Right lobe of liver (tissue), 6 donors: Measurements from ENCODE around the gene RPTOR. TPM values are rescaled to one million over a fixed set of nuclear protein-coding genes. Genes with fewer than 3 reads are reported as not detected.

Experiments
- ATAC-seq, 4 donors: fragments of 200-7000 bp; cut with Tn5 transposase; one replicate each; pipeline ENCODE4 v1.9.1; 2020; ENCODE audit warnings: mild to moderate bottlenecking in 4 of 4, moderate library complexity in 4 of 4
- DNase-seq, 3 donors: peaks; one replicate each; pipeline ENCODE4 v3.0.0-alpha.2; 2020
- H3K27ac ChIP-seq, 3 donors: fragments of 200-600 bp; one replicate each; pipeline ENCODE4 v1.8.0; 2022
- H3K27me3 ChIP-seq, 2 donors: fragments of 200-600 bp; one replicate each; pipeline ENCODE4 v1.8.0; 2022
- H3K36me3 ChIP-seq, 4 donors: fragments of 200-600 bp; sonication (generic) in 1 of 4; one replicate each; pipeline versions ENCODE4 v1.5.1 to v1.8.0; 2017 to 2022; ENCODE audit warnings: control low read depth in 1 of 4
- H3K4me1 ChIP-seq, 4 donors: fragments of 200-600 bp; sonication (generic) in 1 of 4; one replicate each; pipeline versions ENCODE4 v1.5.1 to v1.8.0; 2017 to 2022; ENCODE audit warnings: control low read depth in 1 of 4
- H3K4me3 ChIP-seq, 3 donors: fragments of 200-600 bp; one replicate each; pipeline ENCODE4 v1.8.0; 2022
- H3K9me3 ChIP-seq, 4 donors: fragments of 200-600 bp; sonication (generic) in 1 of 4; one replicate each; pipeline versions ENCODE4 v1.5.1 to v1.8.0; 2017 to 2022; ENCODE audit warnings: control low read depth in 1 of 4
- CTCF ChIP-seq, 4 donors: fragments of 200-600 bp in 3 of 4; fragments of 450-650 bp in 1 of 4; IDR thresholded peaks; one replicate each; pipeline versions ENCODE4 v1.5.1 to v1.8.0; 2016 to 2022; ENCODE audit warnings: antibody characterized with exemption in 4 of 4, mild to moderate bottlenecking in 2 of 4
- POLR2A ChIP-seq: fragments of 450-650 bp; IDR thresholded peaks from one replicate; pipeline ENCODE4 v1.6.1; 2017; ENCODE audit warnings: antibody characterized with exemption, mild to moderate bottlenecking
- WGBS: methylation state at CpG from one replicate; pipeline ENCODE4 v1.1.6; 2018; ENCODE audit warnings: low coverage, low lambda C conversion rate; ENCODE audit not compliant: insufficient coverage; ENCODE audit errors: missing lambda C conversion rate; 5-methylcytosine and 5-hydroxymethylcytosine counted together
- intact Hi-C, 2 donors: fragments of 100-400 bp; cut with DNase I; formaldehyde crosslinking; loops; one replicate each; pipeline versions ENCODE4 v1.11.2 to v1.14.1; 2022
- total RNA-seq, 6 experiments: library from RNA; depleted of rRNA in 2 of 6; stranded (reverse); fragments of >200 nt in 2 of 6; fragmentation: NEBNext Ultra II Directional in 3 of 6; extraction: Animal tissue kit (Norgen Biotek cat#: 25700) in 3 of 6; gene quantifications; one replicate each; pipeline versions ENCODE4 v1.1.0 to v1.2.4, GENCODE V29; 2016 to 2023
- donor health status: DM: no; HTN: yes; CAD: no.
- donor health status: DM: no; HTN: no; CAD: no.
- donor health status: DM: no; HTN: no; CAD: no.
- donor health status: DM: no; HTN: yes; CAD: no.
- donor health status: DM: no; HTN: yes; CAD: no.

Gene RPTOR
- total RNA-seq, 6 experiments from 2014 or later: 13.1 to 24.0 (median 15.5) TPM

- TF ChIP-seq CTCF (IDR thresholded peaks at IDR 0.05) (no peak), POLR2A (no peak)
- WGBS: 47% methylated on average over 5 of the region's 8 CpGs
- no peaks in the 10 kb centered on the region for H3K4me1 ChIP-seq
- no peaks in the 10 kb centered on the region for H3K9me3 ChIP-seq
- no peaks in the 10 kb centered on the region for H3K27me3 ChIP-seq
- no peaks in the 10 kb centered on the region for H3K36me3 ChIP-seq
- DNase-seq (no peak), ATAC-seq (no peak)
- H3K4me3 ChIP-seq: no peak overlapping the region
- intact Hi-C loops: no loop called here
- H3K27ac ChIP-seq: no peak overlapping the region
Observed at GRCh38 chr17:80509311-80509710, 35.3 kb upstream of the RPTOR start.

- H3K9me3 ChIP-seq: no peaks in the 10 kb centered on the region
- no peaks in the 10 kb centered on the region for H3K4me1 ChIP-seq
- no peak for DNase-seq
- intact Hi-C loops: no loop called here
- no peaks in the 10 kb centered on the region for H3K36me3 ChIP-seq
- H3K27ac ChIP-seq: no peak overlapping the region
- H3K27me3 ChIP-seq: no peaks in the 10 kb centered on the region
- TF ChIP-seq POLR2A (no peak), CTCF (IDR thresholded peaks at IDR 0.05) (no peak)
- no peak overlapping the region for H3K4me3 ChIP-seq
- WGBS: 27% methylated on average over 2 of the region's 14 CpGs
- ATAC-seq: no peak
Observed at GRCh38 chr17:80510132-80510531, 34.5 kb upstream of the RPTOR start.

- H3K9me3 ChIP-seq: no peaks in the 10 kb centered on the region
- intact Hi-C loops: no loop called here
- no peaks in the 10 kb centered on the region for H3K4me1 ChIP-seq
- TF ChIP-seq CTCF (IDR thresholded peaks at IDR 0.05): no peak
- TF ChIP-seq POLR2A: no peak
- H3K27ac ChIP-seq: no peak overlapping the region
- H3K27me3 ChIP-seq: no peaks in the 10 kb centered on the region
- H3K36me3 ChIP-seq: no peaks in the 10 kb centered on the region
- WGBS: 75% methylated on average over 4 of the region's 9 CpGs
- ATAC-seq: no peak
- DNase-seq: no peak
- H3K4me3 ChIP-seq: no peak overlapping the region
Observed at GRCh38 chr17:80510772-80511171, 33.9 kb upstream of the RPTOR start.

- Histone ChIP-seq H3K27ac (no peak overlapping the region), H3K27me3 (no peaks in the 10 kb centered on the region), H3K4me1 (no peaks in the 10 kb centered on the region), H3K4me3 (no peak overlapping the region), H3K36me3 (no peaks in the 10 kb centered on the region), H3K9me3 (no peaks in the 10 kb centered on the region)
- TF ChIP-seq CTCF (IDR thresholded peaks at IDR 0.05): no peak
- no peak for TF ChIP-seq POLR2A
- WGBS: 67% methylated on average over 8 of the region's 18 CpGs
- intact Hi-C loops: no loop called here
- ATAC-seq: no peak
- DNase-seq: no peak
Observed at GRCh38 chr17:80511222-80512180, 33.1 kb upstream of the RPTOR start.
